HL-60 (cell line): ENCODE data around the gene SLC22A3.

Experiments used
- DNase-seq, 2 experiments: peaks; one replicate each; pipeline ENCODE4 v3.0.0-alpha.2; 2010 to 2020; ENCODE audit warnings: low read depth in 1 of 2, low spot score in 1 of 2
- H3K27ac ChIP-seq: fragments of 250-450 bp; sonication (Bioruptor Pico); replicated peaks from 2 replicates; pipeline ENCODE4 v1.5.1; 2020; ENCODE audit warnings: mild to moderate bottlenecking, moderate library complexity
- H3K27me3 ChIP-seq: fragments of 250-450 bp; sonication (Bioruptor Pico); 2 replicates; pipeline ENCODE4 v1.5.1; 2021; ENCODE audit warnings: mild to moderate bottlenecking, moderate library complexity; ENCODE audit not compliant: insufficient read depth, poor library complexity, severe bottlenecking
- H3K4me3 ChIP-seq: replicated peaks from 2 replicates; pipeline ENCODE4 v1.5.1; 2011; ENCODE audit warnings: mild to moderate bottlenecking, control low read depth, low read length; ENCODE audit not compliant: insufficient read depth
- CTCF ChIP-seq: IDR thresholded peaks from one replicate; pipeline ENCODE4 v1.5.1; 2011; ENCODE audit warnings: low read length, control low read depth, inconsistent platforms; ENCODE audit not compliant: insufficient read depth
- GABPA ChIP-seq: IDR thresholded peaks from 2 replicates; pipeline ENCODE4 v1.6.1; 2012; ENCODE audit warnings: low read depth
- POLR2AphosphoS5 ChIP-seq: IDR thresholded peaks from 2 replicates; pipeline ENCODE4 v1.6.1; 2012; ENCODE audit warnings: low read depth
- SPI1 ChIP-seq: IDR thresholded peaks from 2 replicates; pipeline ENCODE4 v1.6.1; 2012; ENCODE audit warnings: low read depth, mild to moderate bottlenecking, borderline replicate concordance
- TF ChIP-seq, protein P1 (sequence below): IDR thresholded peaks from 2 replicates; pipeline ENCODE4 v1.6.1; 2012; ENCODE audit warnings: low read depth; ENCODE audit not compliant: insufficient replicate concordance

Gene SLC22A3

GRCh38 chr6:160379466-160379865 lies 31.3 kb downstream of the SLC22A3 start:
- H3K27me3 ChIP-seq: no peaks in the 10 kb centered on the region
- H3K27ac ChIP-seq: no peak overlapping the region
- TF ChIP-seq SPI1: no peak
- TF ChIP-seq, protein P1, sequence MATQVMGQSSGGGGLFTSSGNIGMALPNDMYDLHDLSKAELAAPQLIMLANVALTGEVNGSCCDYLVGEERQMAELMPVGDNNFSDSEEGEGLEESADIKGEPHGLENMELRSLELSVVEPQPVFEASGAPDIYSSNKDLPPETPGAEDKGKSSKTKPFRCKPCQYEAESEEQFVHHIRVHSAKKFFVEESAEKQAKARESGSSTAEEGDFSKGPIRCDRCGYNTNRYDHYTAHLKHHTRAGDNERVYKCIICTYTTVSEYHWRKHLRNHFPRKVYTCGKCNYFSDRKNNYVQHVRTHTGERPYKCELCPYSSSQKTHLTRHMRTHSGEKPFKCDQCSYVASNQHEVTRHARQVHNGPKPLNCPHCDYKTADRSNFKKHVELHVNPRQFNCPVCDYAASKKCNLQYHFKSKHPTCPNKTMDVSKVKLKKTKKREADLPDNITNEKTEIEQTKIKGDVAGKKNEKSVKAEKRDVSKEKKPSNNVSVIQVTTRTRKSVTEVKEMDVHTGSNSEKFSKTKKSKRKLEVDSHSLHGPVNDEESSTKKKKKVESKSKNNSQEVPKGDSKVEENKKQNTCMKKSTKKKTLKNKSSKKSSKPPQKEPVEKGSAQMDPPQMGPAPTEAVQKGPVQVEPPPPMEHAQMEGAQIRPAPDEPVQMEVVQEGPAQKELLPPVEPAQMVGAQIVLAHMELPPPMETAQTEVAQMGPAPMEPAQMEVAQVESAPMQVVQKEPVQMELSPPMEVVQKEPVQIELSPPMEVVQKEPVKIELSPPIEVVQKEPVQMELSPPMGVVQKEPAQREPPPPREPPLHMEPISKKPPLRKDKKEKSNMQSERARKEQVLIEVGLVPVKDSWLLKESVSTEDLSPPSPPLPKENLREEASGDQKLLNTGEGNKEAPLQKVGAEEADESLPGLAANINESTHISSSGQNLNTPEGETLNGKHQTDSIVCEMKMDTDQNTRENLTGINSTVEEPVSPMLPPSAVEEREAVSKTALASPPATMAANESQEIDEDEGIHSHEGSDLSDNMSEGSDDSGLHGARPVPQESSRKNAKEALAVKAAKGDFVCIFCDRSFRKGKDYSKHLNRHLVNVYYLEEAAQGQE: no peak
- TF ChIP-seq POLR2AphosphoS5: no peak
- TF ChIP-seq GABPA: no peak
- no peak for TF ChIP-seq CTCF
- no peak for DNase-seq
- no peak overlapping the region for H3K4me3 ChIP-seq

DNA sequence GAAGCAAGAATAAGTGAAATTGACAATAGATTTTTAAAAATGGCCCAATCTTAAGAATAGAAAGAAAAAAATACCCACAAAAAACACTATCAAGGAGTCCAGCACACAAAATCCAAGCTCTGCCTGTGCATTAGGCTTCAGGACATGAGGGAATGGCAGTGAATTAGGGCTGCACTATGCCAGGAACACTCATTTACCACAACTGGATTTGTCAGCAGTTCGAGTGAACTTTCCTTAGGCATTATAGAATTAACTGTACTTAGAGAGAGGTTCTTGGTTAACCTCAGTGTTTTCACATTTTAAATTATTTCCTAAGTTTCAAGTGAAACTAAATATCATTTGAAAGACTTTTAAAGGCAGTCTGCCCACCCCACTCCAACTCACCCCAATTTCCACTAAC lies 34.8 kb downstream of the SLC22A3 start:
- no peak for TF ChIP-seq SPI1
- no peak for TF ChIP-seq CTCF
- no peak for TF ChIP-seq POLR2AphosphoS5
- TF ChIP-seq, protein P1: no peak
- DNase-seq: no peak
- no peaks in the 10 kb centered on the region for H3K27me3 ChIP-seq
- no peak overlapping the region for H3K4me3 ChIP-seq
- no peak overlapping the region for H3K27ac ChIP-seq

GRCh38 chr6:160386869-160387530 lies 38.8 kb downstream of the SLC22A3 start:
- no peak overlapping the region for H3K4me3 ChIP-seq
- no peak overlapping the region for H3K27ac ChIP-seq
- no peak for DNase-seq
- H3K27me3 ChIP-seq: no peaks in the 10 kb centered on the region
- no peak for TF ChIP-seq GABPA
- TF ChIP-seq SPI1: no peak
- TF ChIP-seq POLR2AphosphoS5: no peak

DNA sequence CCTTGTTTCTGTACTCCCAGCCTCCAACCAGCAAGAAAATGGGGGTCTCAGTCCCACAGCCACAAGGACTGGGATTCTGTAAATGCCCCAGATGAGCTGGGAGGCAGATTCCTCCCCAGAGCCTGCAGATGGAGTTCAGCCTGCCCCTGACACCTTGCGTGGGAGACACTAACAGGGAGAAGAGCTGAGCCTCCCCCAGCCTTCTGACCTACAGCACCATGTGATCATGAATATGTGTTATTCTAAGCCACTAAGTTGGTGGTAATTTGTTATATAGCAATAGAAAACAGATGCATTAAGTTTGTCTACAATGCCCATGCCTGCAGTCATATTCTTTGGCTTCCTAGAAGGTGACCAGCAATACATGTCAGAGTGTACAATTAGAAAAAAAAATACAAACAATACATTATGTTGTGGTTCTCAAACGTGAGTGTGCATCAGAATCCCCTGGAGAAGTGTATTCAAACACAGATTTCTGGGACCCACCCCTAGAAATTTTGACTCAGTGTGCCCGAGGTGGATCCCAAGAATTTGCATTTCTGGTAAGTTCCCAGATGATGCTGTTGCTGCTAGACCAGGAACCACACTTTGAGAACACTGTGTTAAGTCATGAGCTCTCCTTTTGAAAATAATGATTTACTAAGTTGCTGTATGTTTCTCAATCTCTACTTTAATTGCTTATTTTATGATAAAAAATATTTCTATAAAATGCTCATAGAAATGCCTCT lies 39.9 kb downstream of the SLC22A3 start:
- no peak for DNase-seq
- H3K27ac ChIP-seq: no peak overlapping the region
- H3K27me3 ChIP-seq: no peaks in the 10 kb centered on the region
- no peak for TF ChIP-seq SPI1
- TF ChIP-seq CTCF: no peak
- TF ChIP-seq, protein P1: no peak
- no peak for TF ChIP-seq GABPA
- TF ChIP-seq POLR2AphosphoS5: no peak
- no peak overlapping the region for H3K4me3 ChIP-seq
